ENCODE data around the gene BOC.

The BOC gene

GRCh38 chr3:113173102-113173501, 38.3 kb upstream of the BOC start:
- no peak overlapping the region for H3K4me3 ChIP-seq (ENCODE audit: low read length)
- H3K9me3 ChIP-seq (ENCODE audit: control insufficient read depth, low read length) = peaks cover 3% of the 10 kb centered on the region
- H3K36me3 ChIP-seq (ENCODE audit: control insufficient read depth, insufficient read depth, low read length, severe bottlenecking) = no peaks in the 10 kb centered on the region
- no peaks in the 10 kb centered on the region for H3K27me3 ChIP-seq (replicated peaks; ENCODE audit: control insufficient read depth, insufficient read depth, low read length)
- peaks cover 10% of the 10 kb centered on the region for H3K4me1 ChIP-seq (ENCODE audit: control insufficient read depth, insufficient read depth, low read length)
- DNase-seq (ENCODE audit: low read depth) = no peak
- H3K9ac ChIP-seq (ENCODE audit: low read length) = no peak overlapping the region

DNA sequence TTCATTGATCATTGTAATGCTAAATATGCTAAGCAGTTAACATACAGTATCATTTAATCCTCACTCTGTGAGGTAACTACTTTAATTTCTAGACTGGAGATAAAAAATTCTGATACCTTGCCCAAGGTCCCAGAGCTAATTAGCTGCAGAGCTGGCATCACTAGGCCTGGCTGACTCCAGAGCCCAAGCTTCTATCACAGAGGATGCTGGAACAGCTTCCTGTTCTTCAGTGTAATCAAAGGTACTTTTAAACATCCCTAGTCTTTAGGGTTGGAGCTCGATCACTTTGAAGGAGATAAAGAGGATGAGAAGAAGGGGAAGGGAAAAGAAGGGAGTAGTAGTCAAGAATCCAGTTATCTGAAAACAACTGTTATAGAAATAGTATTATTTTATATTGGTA, 37.1 kb upstream of the BOC start:
- H3K9me3 ChIP-seq (ENCODE audit: control insufficient read depth, low read length) = peaks cover 3% of the 10 kb centered on the region
- H3K9ac ChIP-seq (ENCODE audit: low read length) = no peak overlapping the region
- no peak overlapping the region for H3K4me3 ChIP-seq (ENCODE audit: low read length)
- no peaks in the 10 kb centered on the region for H3K4me1 ChIP-seq (ENCODE audit: control insufficient read depth, insufficient read depth, low read length)
- no peak for DNase-seq (ENCODE audit: low read depth)
- H3K27me3 ChIP-seq (replicated peaks; ENCODE audit: control insufficient read depth, insufficient read depth, low read length) = no peaks in the 10 kb centered on the region
- no peaks in the 10 kb centered on the region for H3K36me3 ChIP-seq (ENCODE audit: control insufficient read depth, insufficient read depth, low read length, severe bottlenecking)

DNA sequence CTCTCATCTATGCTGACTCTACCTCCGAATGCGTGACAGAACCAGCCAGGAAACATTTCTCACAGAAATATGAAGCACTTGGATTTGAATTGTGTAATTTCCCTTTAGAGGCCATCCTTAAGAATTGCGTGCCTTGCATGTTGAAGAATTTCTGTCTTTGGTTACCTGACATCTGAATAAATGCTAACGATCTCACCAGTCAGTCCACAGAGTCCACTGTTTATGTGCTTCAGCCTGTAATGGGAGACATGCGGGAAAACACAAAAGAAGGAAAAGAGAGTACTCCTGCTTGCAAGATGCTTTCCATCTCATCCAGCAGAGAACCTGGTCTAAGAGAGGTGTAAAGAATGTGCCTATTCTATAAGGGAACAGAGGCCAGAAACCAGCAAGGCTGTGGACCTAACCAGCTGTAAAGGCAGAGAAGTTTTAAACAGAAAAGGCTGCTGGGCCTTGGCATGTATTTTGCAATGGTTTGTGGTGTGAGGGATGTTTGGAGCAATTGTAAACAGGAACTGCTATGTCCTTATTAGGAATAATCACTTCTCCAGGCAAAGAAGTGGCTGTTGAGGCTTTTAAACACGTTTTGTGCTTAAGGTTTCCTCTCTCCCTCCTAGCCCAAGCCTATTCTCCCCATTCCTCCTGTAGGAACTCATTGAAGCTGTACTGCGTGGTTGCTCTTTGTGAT, 36.4 kb upstream of the BOC start:
- DNase-seq (ENCODE audit: low read depth) = peak; percentile 63
- no peak overlapping the region for H3K4me3 ChIP-seq (ENCODE audit: low read length)
- peaks cover 3% of the 10 kb centered on the region for H3K9me3 ChIP-seq (ENCODE audit: control insufficient read depth, low read length)
- H3K27me3 ChIP-seq (replicated peaks; ENCODE audit: control insufficient read depth, insufficient read depth, low read length) = no peaks in the 10 kb centered on the region
- no peaks in the 10 kb centered on the region for H3K4me1 ChIP-seq (ENCODE audit: control insufficient read depth, insufficient read depth, low read length)
- no peaks in the 10 kb centered on the region for H3K36me3 ChIP-seq (ENCODE audit: control insufficient read depth, insufficient read depth, low read length, severe bottlenecking)
- H3K9ac ChIP-seq (ENCODE audit: low read length) = no peak overlapping the region

DNA sequence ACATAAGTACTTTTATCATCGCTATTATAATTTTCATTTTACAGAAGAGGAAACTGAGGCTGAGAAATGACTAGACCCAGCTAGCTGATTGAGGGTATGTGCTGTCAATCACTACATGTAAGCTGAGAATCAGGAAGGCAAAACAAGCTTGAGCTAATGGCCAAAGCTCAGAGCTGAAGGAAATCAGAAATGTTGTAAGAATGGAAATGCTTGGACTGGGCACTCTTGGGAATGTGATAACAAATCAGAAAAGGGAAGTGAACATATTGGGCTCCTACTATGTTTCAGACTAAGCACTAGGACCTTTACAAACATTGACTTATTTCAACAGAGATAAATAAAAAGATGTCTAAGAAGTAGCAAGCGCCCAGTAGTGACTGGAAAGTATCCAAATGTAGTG, 33.8 kb upstream of the BOC start:
- Histone ChIP-seq H3K27me3 (replicated peaks; ENCODE audit: control insufficient read depth, insufficient read depth, low read length) (no peaks in the 10 kb centered on the region), H3K36me3 (ENCODE audit: control insufficient read depth, insufficient read depth, low read length, severe bottlenecking) (no peaks in the 10 kb centered on the region), H3K9me3 (ENCODE audit: control insufficient read depth, low read length) (peaks cover 3% of the 10 kb centered on the region), H3K4me1 (ENCODE audit: control insufficient read depth, insufficient read depth, low read length) (no peaks in the 10 kb centered on the region), H3K4me3 (ENCODE audit: low read length) (no peak overlapping the region), H3K9ac (ENCODE audit: low read length) (no peak overlapping the region)
- no peak for DNase-seq (ENCODE audit: low read depth)

GRCh38 chr3:113179235-113179824, 32.0 kb upstream of the BOC start:
- Histone ChIP-seq H3K36me3 (ENCODE audit: control insufficient read depth, insufficient read depth, low read length, severe bottlenecking) (no peaks in the 10 kb centered on the region), H3K9ac (ENCODE audit: low read length) (no peak overlapping the region), H3K27me3 (replicated peaks; ENCODE audit: control insufficient read depth, insufficient read depth, low read length) (no peaks in the 10 kb centered on the region), H3K9me3 (ENCODE audit: control insufficient read depth, low read length) (peaks cover 3% of the 10 kb centered on the region), H3K4me3 (ENCODE audit: low read length) (no peak overlapping the region), H3K4me1 (ENCODE audit: control insufficient read depth, insufficient read depth, low read length) (no peaks in the 10 kb centered on the region)
- DNase-seq (ENCODE audit: low read depth) = peak; percentile 48

DNA sequence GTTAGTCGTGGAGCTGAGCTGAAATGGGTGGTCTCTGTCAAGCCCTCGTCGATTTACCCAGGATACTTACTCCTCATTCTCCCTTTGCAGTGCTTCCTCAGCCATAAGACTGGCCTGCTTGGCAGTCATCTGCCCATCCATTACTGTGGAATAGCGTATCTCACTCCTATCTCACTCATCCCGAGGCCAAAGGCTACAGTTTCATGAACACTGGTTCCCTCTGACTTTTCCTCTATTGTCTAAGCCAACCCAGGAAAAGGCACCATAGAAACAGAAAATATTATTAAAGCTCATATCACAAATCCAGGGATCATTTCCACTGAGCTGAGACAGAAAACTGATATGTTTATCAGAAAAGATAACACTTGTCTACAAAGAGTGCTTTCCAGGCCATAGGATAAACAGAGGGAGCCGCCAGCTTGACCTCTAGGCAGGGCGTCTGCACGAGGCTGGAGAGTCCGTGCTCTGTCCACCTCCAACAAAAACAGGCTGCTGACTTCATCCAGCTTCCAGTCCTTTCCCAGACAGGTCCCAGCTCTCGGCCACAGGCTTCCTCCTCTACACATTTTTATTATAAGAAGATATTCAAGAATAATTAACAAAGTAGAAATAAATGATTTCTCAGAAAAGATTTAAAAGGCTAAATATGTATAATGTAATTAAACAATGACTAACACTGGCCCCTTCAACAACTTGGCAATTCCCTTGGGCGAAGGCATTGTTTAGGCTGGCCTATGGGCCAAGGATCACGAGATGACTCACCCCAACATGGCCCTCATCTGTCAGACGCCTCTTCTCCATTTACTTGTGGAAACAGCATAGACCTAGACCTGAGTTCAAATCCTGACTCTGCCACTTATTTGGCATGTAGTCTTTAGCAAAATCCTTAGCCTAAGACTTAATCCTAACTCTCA, 27.4 kb upstream of the BOC start:
- Histone ChIP-seq H3K27me3 (replicated peaks; ENCODE audit: control insufficient read depth, insufficient read depth, low read length) (no peaks in the 10 kb centered on the region), H3K4me1 (ENCODE audit: control insufficient read depth, insufficient read depth, low read length) (no peaks in the 10 kb centered on the region), H3K4me3 (ENCODE audit: low read length) (no peak overlapping the region), H3K9ac (ENCODE audit: low read length) (no peak overlapping the region), H3K36me3 (ENCODE audit: control insufficient read depth, insufficient read depth, low read length, severe bottlenecking) (no peaks in the 10 kb centered on the region), H3K9me3 (ENCODE audit: control insufficient read depth, low read length) (peaks cover 12% of the 10 kb centered on the region)
- no peak for DNase-seq (ENCODE audit: low read depth)

DNA sequence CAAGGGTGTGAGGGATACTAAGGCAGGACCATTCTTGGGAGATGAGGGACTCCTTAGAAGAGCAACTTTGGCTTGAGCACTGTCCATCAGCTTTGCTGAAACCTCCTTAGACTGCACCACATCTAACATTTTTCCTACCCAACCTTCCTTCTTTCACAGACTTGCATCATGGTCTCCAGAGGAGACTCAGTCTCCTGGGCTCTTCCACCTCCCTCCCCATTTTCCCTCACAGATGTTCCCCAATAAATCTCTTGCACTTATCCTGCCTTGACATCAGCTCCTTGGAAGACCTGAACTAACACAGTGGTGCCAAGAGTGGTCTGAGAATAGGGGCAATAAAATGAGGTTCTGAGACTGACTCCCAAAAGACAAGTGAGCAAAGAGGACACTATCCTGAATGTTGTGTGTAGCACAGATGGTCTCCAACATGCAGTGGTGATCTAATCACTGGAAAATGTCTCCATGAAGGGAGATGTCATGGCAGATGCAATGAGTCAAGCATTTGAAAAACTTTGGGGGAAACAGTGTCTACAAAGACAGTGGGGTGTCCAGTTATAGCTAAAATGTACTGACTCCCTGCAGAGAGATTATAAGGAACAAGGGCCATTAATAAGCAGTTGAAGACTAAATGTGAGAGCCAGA, 26.0 kb upstream of the BOC start:
- Histone ChIP-seq H3K36me3 (ENCODE audit: control insufficient read depth, insufficient read depth, low read length, severe bottlenecking) (no peaks in the 10 kb centered on the region), H3K27me3 (replicated peaks; ENCODE audit: control insufficient read depth, insufficient read depth, low read length) (no peaks in the 10 kb centered on the region), H3K9me3 (ENCODE audit: control insufficient read depth, low read length) (peaks cover 12% of the 10 kb centered on the region), H3K4me1 (ENCODE audit: control insufficient read depth, insufficient read depth, low read length) (no peaks in the 10 kb centered on the region), H3K9ac (ENCODE audit: low read length) (no peak overlapping the region), H3K4me3 (ENCODE audit: low read length) (no peak overlapping the region)
- DNase-seq (ENCODE audit: low read depth) = no peak

DNA sequence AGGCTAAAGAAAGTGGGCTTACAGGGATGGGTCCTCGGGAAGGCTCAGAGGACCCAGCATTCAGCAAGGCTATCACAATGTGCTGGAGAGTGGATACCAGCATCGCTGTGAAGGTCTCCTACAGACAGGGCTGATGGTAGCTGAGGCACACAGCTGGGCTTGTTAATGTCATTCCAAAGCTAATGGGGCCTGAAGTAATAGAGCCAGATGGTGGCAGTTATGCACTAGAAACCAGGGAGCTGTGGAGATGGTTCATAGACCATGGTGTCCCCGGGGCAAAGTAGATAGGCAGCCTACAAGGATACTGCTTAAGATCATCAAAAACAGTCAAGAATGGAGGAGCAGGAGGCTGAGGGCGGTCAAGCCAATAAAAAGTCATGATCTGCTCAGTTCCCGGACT, 24.8 kb upstream of the BOC start:
- no peaks in the 10 kb centered on the region for H3K36me3 ChIP-seq (ENCODE audit: control insufficient read depth, insufficient read depth, low read length, severe bottlenecking)
- H3K9ac ChIP-seq (ENCODE audit: low read length) = no peak overlapping the region
- H3K27me3 ChIP-seq (replicated peaks; ENCODE audit: control insufficient read depth, insufficient read depth, low read length) = no peaks in the 10 kb centered on the region
- no peak overlapping the region for H3K4me3 ChIP-seq (ENCODE audit: low read length)
- no peak for DNase-seq (ENCODE audit: low read depth)
- peaks cover 12% of the 10 kb centered on the region for H3K9me3 ChIP-seq (ENCODE audit: control insufficient read depth, low read length)
- no peaks in the 10 kb centered on the region for H3K4me1 ChIP-seq (ENCODE audit: control insufficient read depth, insufficient read depth, low read length)

DNA sequence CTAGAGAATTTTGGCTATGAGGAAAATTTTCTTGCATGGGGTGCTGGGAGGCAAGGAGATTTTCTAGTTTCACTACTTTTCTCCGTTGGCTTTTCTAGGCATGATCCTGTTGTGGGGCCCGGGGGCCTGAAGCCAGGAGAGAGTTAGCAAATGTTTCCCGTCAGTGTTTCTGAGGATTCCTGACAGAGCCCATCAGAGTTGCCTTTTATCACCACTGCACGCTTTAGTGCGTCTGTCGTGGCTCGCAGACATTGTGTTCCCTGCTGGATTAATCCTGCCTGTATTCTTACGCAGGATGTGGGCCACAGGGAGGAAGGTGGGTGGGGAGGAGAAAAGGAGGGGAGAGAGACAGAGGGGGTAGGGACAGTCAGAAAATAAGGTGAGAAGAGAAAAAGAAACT, 18.1 kb upstream of the BOC start:
- Histone ChIP-seq H3K9me3 (ENCODE audit: control insufficient read depth, low read length) (peaks cover 9% of the 10 kb centered on the region), H3K36me3 (ENCODE audit: control insufficient read depth, insufficient read depth, low read length, severe bottlenecking) (no peaks in the 10 kb centered on the region), H3K4me1 (ENCODE audit: control insufficient read depth, insufficient read depth, low read length) (no peaks in the 10 kb centered on the region), H3K27me3 (replicated peaks; ENCODE audit: control insufficient read depth, insufficient read depth, low read length) (no peaks in the 10 kb centered on the region), H3K9ac (ENCODE audit: low read length) (no peak overlapping the region), H3K4me3 (ENCODE audit: low read length) (no peak overlapping the region)
- no peak for DNase-seq (ENCODE audit: low read depth)

- H3K36me3 ChIP-seq (ENCODE audit: control insufficient read depth, insufficient read depth, low read length, severe bottlenecking) = no peaks in the 10 kb centered on the region
- H3K4me1 ChIP-seq (ENCODE audit: control insufficient read depth, insufficient read depth, low read length) = no peaks in the 10 kb centered on the region
- H3K9ac ChIP-seq (ENCODE audit: low read length) = no peak overlapping the region
- DNase-seq (ENCODE audit: low read depth) = no peak
- no peaks in the 10 kb centered on the region for H3K27me3 ChIP-seq (replicated peaks; ENCODE audit: control insufficient read depth, insufficient read depth, low read length)
- no peak overlapping the region for H3K4me3 ChIP-seq (ENCODE audit: low read length)
- H3K9me3 ChIP-seq (ENCODE audit: control insufficient read depth, low read length) = peaks cover 5% of the 10 kb centered on the region
Observed at GRCh38 chr3:113193719-113194118, 17.6 kb upstream of the BOC start.

GRCh38 chr3:113194823-113195401, 16.4 kb upstream of the BOC start:
- Histone ChIP-seq H3K9me3 (ENCODE audit: control insufficient read depth, low read length) (peaks cover 2% of the 10 kb centered on the region), H3K4me1 (ENCODE audit: control insufficient read depth, insufficient read depth, low read length) (no peaks in the 10 kb centered on the region), H3K36me3 (ENCODE audit: control insufficient read depth, insufficient read depth, low read length, severe bottlenecking) (no peaks in the 10 kb centered on the region), H3K4me3 (ENCODE audit: low read length) (no peak overlapping the region), H3K27me3 (replicated peaks; ENCODE audit: control insufficient read depth, insufficient read depth, low read length) (no peaks in the 10 kb centered on the region), H3K9ac (ENCODE audit: low read length) (no peak overlapping the region)
- peak; percentile 70 for DNase-seq (ENCODE audit: low read depth)
